ENCODE results near the gene RERE.

DNA sequence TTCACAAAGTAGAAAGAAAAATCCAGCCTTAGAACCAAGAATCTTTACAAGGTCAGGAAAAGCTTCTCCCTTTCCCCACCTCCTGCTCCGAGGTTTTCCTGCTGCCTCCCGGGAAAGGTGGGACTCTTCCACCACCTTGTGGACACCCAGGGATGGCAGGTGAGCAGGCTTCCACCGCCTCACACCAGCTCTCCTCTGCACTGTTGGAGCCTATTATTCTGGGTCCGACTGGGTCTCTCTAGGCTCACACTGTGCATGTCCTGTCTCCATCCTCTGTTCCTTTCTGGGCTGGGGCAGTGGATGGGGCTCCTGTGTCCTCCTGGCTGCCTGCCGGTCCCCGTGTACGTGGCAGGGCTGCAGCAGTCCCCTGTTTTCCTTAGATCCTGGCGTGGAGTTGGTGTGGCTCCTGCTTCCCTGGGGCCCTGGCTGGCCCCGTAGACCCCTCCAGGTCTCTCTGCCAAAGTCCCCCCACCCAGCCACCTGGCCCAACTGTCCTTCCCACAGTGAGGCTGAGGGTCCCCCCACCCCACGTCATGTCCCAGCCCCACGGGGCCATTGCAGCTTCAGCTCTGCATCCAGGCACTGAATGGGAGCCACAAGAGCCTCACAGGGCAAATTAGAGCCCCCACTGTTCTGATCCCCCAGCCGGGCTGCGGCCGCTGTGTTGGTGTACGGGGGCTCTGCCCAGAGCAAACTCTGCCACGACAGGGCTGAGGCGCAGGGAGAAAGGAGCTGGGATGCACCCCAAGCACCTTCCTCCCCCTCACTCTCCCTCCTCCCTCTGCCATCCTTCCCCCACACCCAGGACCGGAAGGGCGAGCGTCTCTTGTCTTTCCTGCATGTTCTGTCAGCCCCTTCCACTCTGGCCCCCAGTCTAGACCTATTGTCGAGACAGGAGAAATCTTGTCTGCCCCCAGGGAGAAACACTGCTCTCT lies 502.8 kb downstream of the RERE start:
- TF ChIP-seq, protein P1, sequence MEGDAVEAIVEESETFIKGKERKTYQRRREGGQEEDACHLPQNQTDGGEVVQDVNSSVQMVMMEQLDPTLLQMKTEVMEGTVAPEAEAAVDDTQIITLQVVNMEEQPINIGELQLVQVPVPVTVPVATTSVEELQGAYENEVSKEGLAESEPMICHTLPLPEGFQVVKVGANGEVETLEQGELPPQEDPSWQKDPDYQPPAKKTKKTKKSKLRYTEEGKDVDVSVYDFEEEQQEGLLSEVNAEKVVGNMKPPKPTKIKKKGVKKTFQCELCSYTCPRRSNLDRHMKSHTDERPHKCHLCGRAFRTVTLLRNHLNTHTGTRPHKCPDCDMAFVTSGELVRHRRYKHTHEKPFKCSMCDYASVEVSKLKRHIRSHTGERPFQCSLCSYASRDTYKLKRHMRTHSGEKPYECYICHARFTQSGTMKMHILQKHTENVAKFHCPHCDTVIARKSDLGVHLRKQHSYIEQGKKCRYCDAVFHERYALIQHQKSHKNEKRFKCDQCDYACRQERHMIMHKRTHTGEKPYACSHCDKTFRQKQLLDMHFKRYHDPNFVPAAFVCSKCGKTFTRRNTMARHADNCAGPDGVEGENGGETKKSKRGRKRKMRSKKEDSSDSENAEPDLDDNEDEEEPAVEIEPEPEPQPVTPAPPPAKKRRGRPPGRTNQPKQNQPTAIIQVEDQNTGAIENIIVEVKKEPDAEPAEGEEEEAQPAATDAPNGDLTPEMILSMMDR (IDR thresholded peaks at IDR 0.05; ENCODE audit: borderline replicate concordance, extremely low read depth, low read length, poor library complexity, severe bottlenecking) = peak; percentile 77
- no peak for TF ChIP-seq EZH2 (IDR thresholded peaks at IDR 0.05; ENCODE audit: borderline replicate concordance, low read depth, low read length, severe bottlenecking)
